Adrenal gland (tissue), 5 donors: Measurements from ENCODE around the gene DUS1L.

Experiments
- POLR2A ChIP-seq, 2 donors: fragments of 450-650 bp; IDR thresholded peaks; one replicate each; pipeline ENCODE4 v1.6.1; 2017; ENCODE audit warnings: antibody characterized with exemption in 2 of 2, mild to moderate bottlenecking in 2 of 2, moderate library complexity in 1 of 2
- TF ChIP-seq, protein P1 (sequence below), 6 experiments: fragments of 450-650 bp in 4 of 6; fragments of 200-600 bp in 2 of 6; sonication (generic) in 1 of 6; IDR thresholded peaks; 1 replicate in 5 of 6; 2 replicates in 1 of 6; pipeline versions ENCODE4 v1.5.1 to v1.8.0; 2016 to 2021; ENCODE audit warnings: antibody characterized with exemption in 6 of 6, mild to moderate bottlenecking in 2 of 6, moderate library complexity in 1 of 6
- donor health status: DM: no; HTN: no; CAD: no.

DNA sequence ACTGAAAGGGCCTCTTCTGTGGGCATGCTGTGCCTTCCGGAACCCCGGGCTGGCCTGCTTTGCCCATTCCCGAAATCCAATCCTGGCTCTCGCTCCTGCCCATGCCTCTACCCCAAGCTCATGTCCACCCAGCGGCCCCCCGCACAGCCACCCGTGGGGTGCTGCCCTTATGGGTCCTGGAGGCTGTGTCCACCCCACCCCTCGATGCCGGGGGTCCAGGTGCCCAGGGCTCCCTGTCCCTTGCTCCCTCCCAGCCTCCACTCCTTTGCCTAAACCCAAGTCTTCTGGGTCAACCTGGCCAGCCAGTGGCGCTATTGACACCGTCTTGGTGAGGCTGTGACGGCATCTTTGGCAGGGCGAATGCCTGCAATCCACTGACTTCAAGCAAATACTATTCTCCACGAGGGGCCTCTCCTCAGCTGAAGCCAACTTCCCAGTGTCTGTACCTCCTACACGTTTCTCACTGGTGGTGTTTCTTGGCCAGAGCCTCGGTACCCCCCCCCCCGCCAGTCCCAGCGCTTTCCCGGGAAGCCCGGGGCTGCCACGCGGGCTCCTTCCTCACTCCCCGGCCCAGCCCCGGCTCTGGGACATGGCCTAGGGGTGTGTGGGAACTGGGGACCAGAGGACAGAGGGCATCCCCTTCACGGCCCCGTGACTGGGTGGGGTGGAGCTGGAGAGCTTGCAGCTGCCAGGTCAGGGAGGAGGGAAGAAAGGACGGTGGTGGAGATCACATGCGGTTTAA is 12.2 kb upstream of the DUS1L start:
- TF ChIP-seq POLR2A (IDR thresholded peaks at IDR 0.05): no peak
- TF ChIP-seq, protein P1, sequence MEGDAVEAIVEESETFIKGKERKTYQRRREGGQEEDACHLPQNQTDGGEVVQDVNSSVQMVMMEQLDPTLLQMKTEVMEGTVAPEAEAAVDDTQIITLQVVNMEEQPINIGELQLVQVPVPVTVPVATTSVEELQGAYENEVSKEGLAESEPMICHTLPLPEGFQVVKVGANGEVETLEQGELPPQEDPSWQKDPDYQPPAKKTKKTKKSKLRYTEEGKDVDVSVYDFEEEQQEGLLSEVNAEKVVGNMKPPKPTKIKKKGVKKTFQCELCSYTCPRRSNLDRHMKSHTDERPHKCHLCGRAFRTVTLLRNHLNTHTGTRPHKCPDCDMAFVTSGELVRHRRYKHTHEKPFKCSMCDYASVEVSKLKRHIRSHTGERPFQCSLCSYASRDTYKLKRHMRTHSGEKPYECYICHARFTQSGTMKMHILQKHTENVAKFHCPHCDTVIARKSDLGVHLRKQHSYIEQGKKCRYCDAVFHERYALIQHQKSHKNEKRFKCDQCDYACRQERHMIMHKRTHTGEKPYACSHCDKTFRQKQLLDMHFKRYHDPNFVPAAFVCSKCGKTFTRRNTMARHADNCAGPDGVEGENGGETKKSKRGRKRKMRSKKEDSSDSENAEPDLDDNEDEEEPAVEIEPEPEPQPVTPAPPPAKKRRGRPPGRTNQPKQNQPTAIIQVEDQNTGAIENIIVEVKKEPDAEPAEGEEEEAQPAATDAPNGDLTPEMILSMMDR (IDR thresholded peaks at IDR 0.05): no peak
